Thyroid gland (tissue), 4 donors: ENCODE results near the gene PRDM11. TPM values are rescaled to one million over a fixed set of nuclear protein-coding genes. Genes with fewer than 3 reads are reported as not detected.

Source experiments
- DNase-seq, 2 donors: peaks; one replicate each; pipeline ENCODE4 v3.0.0-alpha.2; 2019
- H3K27ac ChIP-seq, 3 donors: fragments of 200-600 bp; sonication (generic); 1 replicate in 2 of 3; 2 replicates in 1 of 3; pipeline ENCODE4 v1.5.1; 2016 to 2019; ENCODE audit warnings: mild to moderate bottlenecking in 1 of 3, moderate library complexity in 1 of 3
- H3K27me3 ChIP-seq: fragments of 200-600 bp; sonication (generic); one replicate; pipeline ENCODE4 v1.5.1; 2019
- H3K36me3 ChIP-seq, 2 donors: fragments of 200-600 bp; sonication (generic); one replicate each; pipeline ENCODE4 v1.5.1; 2016 to 2019
- H3K4me1 ChIP-seq, 2 donors: fragments of 200-600 bp; sonication (generic); one replicate each; pipeline ENCODE4 v1.5.1; 2017 to 2019
- H3K4me3 ChIP-seq, 3 donors: fragments of 200-600 bp; sonication (generic); replicated peaks in 1 of 3; 1 replicate in 2 of 3; 2 replicates in 1 of 3; pipeline ENCODE4 v1.5.1; 2016; ENCODE audit warnings: mild to moderate bottlenecking in 1 of 3
- H3K9me3 ChIP-seq: fragments of 200-600 bp; sonication (generic); one replicate; pipeline ENCODE4 v1.5.1; 2017
- POLR2A ChIP-seq, 2 donors: fragments of 450-650 bp; IDR thresholded peaks; one replicate each; pipeline ENCODE4 v1.6.1; 2017; ENCODE audit warnings: antibody characterized with exemption in 2 of 2, mild to moderate bottlenecking in 2 of 2, moderate library complexity in 1 of 2
- WGBS, 2 donors: methylation state at CpG; one replicate each; pipeline ENCODE4 v1.1.5; 2017; 5-methylcytosine and 5-hydroxymethylcytosine counted together
- intact Hi-C: fragments of 100-400 bp; cut with DNase I; formaldehyde crosslinking; loops from one replicate; pipeline ENCODE4 v1.15.1; 2023
- total RNA-seq, 4 donors: library from RNA; depleted of rRNA; stranded (reverse); fragments of >200 nt; gene quantifications; one replicate each; pipeline ENCODE4 v1.2.3, GENCODE V29; 2016
- TF ChIP-seq, protein P1 (sequence below), 6 experiments: fragments of 200-600 bp in 3 of 6; fragments of 450-650 bp in 3 of 6; sonication (generic) in 3 of 6; IDR thresholded peaks; one replicate each; pipeline ENCODE4 v1.5.1; 2016 to 2019; ENCODE audit warnings: antibody characterized with exemption in 6 of 6, mild to moderate bottlenecking in 2 of 6, inconsistent platforms in 1 of 6, moderate library complexity in 1 of 6

PRDM11 gene
- total RNA-seq = 10 to 100 TPM in 3 of 4 donors, 1 to 10 TPM in 1; 8.6 to 53.3 (median 31.0) TPM

DNA sequence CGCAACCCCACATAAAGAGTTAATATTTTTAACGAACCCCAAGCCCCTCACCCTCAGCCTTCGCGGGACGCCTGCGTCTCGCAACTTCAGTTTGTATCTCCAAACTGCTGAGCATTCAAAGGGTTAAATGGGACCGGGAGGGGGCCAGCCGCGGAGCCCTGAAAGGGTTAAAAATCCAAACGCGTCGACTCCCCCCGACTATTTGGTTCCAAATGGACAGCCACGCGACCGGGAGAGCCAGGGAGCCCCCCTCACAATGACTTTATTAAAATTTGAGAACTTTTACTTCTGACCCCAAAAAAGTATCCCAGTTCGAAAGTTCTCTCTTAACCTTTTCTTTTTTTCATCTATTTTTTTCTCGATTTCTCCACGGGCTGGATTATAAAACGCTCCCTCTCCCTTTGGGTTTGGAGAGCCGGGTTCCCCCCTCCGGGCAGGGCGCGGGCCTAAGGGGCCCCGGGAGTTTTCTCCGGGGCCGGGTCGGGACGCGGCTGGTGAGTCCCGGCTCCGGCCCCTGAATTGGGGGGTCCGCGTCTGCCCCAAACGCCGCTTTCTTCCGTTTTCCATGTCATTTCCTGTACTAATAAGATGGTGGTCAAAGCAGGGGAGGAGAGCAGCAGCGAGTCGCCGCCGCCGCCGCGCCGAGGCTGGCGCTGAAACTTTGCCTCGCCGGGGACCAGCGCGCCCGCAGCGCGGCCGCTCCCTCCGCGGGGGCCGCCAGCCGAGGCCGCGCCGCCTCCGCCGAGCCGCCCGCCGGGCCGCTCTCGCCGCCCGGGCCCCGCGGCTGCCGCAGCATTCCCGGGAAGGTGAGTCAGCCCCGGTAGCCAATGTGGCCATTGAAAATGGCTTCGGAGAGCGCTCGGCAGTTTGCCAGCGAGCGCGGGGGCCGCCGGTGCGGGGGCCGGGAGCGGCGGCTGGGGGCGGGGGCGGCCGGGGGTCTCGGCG lies at the start of gene PRDM11:
Gene PRDM11, plus strand, starts transcription at position 568 of the 945 bp plus-strand sequence. CDS start 35,128 bp downstream, outside the sequence.
- WGBS, 2 donors = 0 to 1% methylated on average over 34 to 50 of the region's 93 CpGs
- H3K27me3 ChIP-seq = no peaks in the 10 kb centered on the region
- TF ChIP-seq, protein P1, sequence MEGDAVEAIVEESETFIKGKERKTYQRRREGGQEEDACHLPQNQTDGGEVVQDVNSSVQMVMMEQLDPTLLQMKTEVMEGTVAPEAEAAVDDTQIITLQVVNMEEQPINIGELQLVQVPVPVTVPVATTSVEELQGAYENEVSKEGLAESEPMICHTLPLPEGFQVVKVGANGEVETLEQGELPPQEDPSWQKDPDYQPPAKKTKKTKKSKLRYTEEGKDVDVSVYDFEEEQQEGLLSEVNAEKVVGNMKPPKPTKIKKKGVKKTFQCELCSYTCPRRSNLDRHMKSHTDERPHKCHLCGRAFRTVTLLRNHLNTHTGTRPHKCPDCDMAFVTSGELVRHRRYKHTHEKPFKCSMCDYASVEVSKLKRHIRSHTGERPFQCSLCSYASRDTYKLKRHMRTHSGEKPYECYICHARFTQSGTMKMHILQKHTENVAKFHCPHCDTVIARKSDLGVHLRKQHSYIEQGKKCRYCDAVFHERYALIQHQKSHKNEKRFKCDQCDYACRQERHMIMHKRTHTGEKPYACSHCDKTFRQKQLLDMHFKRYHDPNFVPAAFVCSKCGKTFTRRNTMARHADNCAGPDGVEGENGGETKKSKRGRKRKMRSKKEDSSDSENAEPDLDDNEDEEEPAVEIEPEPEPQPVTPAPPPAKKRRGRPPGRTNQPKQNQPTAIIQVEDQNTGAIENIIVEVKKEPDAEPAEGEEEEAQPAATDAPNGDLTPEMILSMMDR (IDR thresholded peaks at IDR 0.05) = no peak
- TF ChIP-seq POLR2A (IDR thresholded peaks at IDR 0.05) = peak in 1 of 2 donors; percentile 27
- intact Hi-C loops = loop anchor here (5.0 kb wide), 1 partner anchor 36 kb away; no protein-coding TSS in a partner anchor
- peaks cover 8 to 21% of the 10 kb centered on the region in 2 donors for H3K4me1 ChIP-seq
- peak; percentile 67 to 74 for DNase-seq
- H3K27ac ChIP-seq = peak within 1 kb of the TSS; percentile 97 to 99 (median 98)
- no peaks in the 10 kb centered on the region for H3K9me3 ChIP-seq
- peak within 1 kb of the TSS; percentile 54 to 90 (median 74) for H3K4me3 ChIP-seq
- no peaks in the 10 kb centered on the region for H3K36me3 ChIP-seq

- DNase-seq = peak; percentile 58 to 68
- Histone ChIP-seq H3K27me3 (no peaks in the 10 kb centered on the region), H3K4me3 (no peak overlapping the region), H3K9me3 (no peaks in the 10 kb centered on the region), H3K4me1 (peaks cover 0 to 7% of the 10 kb centered on the region in 2 donors), H3K27ac (no peak overlapping the region), H3K36me3 (no peaks in the 10 kb centered on the region)
- WGBS, 2 donors = 32 to 43% methylated on average over 8 to 10 of the region's 10 CpGs
- intact Hi-C loops = loop anchor here (10.0 kb wide), 1 partner anchor 53 kb away; no protein-coding TSS in a partner anchor
- no peak for TF ChIP-seq POLR2A (IDR thresholded peaks at IDR 0.05)
- TF ChIP-seq, protein P1 (IDR thresholded peaks at IDR 0.05) = no peak
Measured at GRCh38 chr11:45097721-45098493, 48.5 kb upstream of the PRDM11 start.

DNA sequence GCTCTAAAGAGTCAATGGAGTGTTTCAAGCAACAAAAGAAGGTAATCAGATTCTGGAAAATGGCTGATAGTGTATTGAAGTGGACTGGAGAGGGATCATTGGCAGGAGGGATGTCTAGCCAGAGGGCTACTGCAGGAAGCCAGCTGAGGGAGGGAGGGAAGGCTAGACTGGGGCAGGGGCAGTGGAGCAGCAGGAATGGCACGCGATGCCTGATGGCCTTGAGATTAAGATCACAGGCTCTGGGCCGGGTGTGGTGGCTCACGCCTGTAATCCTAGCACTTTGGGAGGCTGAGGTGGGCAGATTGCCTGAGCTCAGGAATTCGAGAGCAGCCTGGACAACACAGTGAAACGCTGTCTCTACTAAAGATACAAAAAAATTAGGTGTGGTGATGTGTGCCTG lies 47.5 kb upstream of the PRDM11 start:
- Histone ChIP-seq H3K4me1 (peaks cover 0 to 9% of the 10 kb centered on the region in 2 donors), H3K36me3 (no peaks in the 10 kb centered on the region), H3K27ac (no peak overlapping the region), H3K9me3 (no peaks in the 10 kb centered on the region), H3K27me3 (no peaks in the 10 kb centered on the region), H3K4me3 (no peak overlapping the region)
- TF ChIP-seq POLR2A (IDR thresholded peaks at IDR 0.05) = no peak
- DNase-seq = no peak
- intact Hi-C loops = loop anchor here (10.0 kb wide), 1 partner anchor 54 kb away; no protein-coding TSS in a partner anchor
- WGBS, 2 donors = 75 to 81% methylated on average over 6 of the region's 6 CpGs

- Histone ChIP-seq H3K36me3 (no peaks in the 10 kb centered on the region), H3K27me3 (no peaks in the 10 kb centered on the region), H3K27ac (no peak overlapping the region), H3K4me1 (peaks cover 0 to 9% of the 10 kb centered on the region in 2 donors), H3K9me3 (no peaks in the 10 kb centered on the region), H3K4me3 (no peak overlapping the region)
- TF ChIP-seq, protein P1 (IDR thresholded peaks at IDR 0.05) = no peak
- TF ChIP-seq POLR2A (IDR thresholded peaks at IDR 0.05) = no peak
- intact Hi-C loops = no loop called here
- WGBS, 2 donors = 31 to 41% methylated on average over 2 of the region's 2 CpGs
- no peak for DNase-seq
Measured at GRCh38 chr11:45100339-45100738, 46.1 kb upstream of the PRDM11 start.

DNA sequence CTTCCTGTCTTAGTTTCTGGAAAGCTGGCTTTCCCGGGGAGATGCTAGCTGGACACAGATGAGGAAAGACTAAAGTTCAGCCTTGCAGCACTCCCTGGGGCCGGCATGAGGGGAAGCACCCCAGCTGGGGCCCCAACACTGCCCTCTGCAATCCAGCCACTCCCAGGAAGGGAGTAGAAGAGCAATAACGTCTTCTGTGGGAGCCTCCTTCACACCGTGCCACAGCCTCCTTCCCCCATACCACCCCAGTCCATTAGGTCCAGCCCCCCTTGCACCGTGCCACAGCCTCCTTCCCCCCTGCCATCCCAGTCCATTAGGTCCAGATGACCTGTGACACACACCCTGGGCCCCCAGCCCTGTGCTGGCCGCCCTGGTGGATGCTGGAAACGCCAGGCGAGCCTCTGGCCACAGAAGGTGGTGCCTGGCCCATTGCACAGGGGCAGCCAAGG lies 44.1 kb upstream of the PRDM11 start:
- TF ChIP-seq, protein P1 (IDR thresholded peaks at IDR 0.05) = no peak
- no peak for TF ChIP-seq POLR2A (IDR thresholded peaks at IDR 0.05)
- Histone ChIP-seq H3K36me3 (no peaks in the 10 kb centered on the region), H3K27ac (no peak overlapping the region), H3K4me1 (peaks cover 0 to 9% of the 10 kb centered on the region in 2 donors), H3K27me3 (no peaks in the 10 kb centered on the region), H3K9me3 (no peaks in the 10 kb centered on the region), H3K4me3 (no peak overlapping the region)
- intact Hi-C loops = loop anchor here (2.0 kb wide), 2 partner anchors 166 to 176 kb away; no protein-coding TSS in a partner anchor
- WGBS, 2 donors = 42 to 61% methylated on average over 8 of the region's 8 CpGs
- no peak for DNase-seq
